ENCODE results near the gene ANGEL2.

DNA sequence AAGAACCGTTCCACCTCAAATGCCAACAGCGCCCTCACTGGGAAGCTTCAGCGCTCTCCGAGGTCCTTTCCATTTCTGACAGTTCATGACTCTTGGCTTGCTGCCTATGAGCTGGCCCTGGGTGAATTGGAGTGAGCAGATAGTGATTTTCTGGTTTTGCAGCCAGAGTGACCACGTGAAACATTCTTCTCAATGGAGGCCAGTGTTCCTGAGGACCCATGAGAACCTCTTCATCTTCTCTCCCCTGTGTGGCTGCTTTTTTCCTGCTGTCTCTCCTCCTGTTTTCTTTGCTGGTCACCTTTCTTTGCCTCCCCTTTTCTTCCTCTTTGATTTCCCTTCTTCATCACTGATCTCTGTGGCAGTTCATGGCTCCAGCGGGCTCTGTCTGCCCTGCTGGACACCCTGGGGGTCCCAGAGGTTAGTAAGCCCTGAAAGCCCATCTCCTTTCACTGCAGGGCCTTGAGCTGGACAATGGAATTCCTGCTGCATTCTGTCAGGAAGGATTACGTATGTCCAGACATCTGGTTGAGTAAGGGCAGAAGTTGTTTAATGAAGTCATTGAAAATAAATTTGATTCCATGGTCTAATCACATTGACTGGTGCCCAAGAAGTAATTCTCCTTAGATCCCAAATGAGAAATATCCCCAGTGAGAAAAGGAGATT lies 35.4 kb downstream of the ANGEL2 start:
- no peak for TF ChIP-seq POLR2A (IDR thresholded peaks at IDR 0.05)
- TF ChIP-seq, protein P1, sequence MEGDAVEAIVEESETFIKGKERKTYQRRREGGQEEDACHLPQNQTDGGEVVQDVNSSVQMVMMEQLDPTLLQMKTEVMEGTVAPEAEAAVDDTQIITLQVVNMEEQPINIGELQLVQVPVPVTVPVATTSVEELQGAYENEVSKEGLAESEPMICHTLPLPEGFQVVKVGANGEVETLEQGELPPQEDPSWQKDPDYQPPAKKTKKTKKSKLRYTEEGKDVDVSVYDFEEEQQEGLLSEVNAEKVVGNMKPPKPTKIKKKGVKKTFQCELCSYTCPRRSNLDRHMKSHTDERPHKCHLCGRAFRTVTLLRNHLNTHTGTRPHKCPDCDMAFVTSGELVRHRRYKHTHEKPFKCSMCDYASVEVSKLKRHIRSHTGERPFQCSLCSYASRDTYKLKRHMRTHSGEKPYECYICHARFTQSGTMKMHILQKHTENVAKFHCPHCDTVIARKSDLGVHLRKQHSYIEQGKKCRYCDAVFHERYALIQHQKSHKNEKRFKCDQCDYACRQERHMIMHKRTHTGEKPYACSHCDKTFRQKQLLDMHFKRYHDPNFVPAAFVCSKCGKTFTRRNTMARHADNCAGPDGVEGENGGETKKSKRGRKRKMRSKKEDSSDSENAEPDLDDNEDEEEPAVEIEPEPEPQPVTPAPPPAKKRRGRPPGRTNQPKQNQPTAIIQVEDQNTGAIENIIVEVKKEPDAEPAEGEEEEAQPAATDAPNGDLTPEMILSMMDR (IDR thresholded peaks at IDR 0.05): no peak
